Right lobe of liver (tissue), 4 donors: ENCODE results near the gene ATXN1.
A peak's percentile ranks its signal among the peaks of the same experiment; 100 is the strongest.

Source experiments
- CTCF ChIP-seq, 4 donors: fragments of 200-600 bp in 3 of 4; fragments of 450-650 bp in 1 of 4; IDR thresholded peaks; one replicate each; pipeline versions ENCODE4 v1.5.1 to v1.8.0; 2016 to 2022; ENCODE audit warnings: antibody characterized with exemption in 4 of 4, mild to moderate bottlenecking in 2 of 4
- POLR2A ChIP-seq: fragments of 450-650 bp; IDR thresholded peaks from one replicate; pipeline ENCODE4 v1.6.1; 2017; ENCODE audit warnings: antibody characterized with exemption, mild to moderate bottlenecking
- donor health status: DM: no; HTN: no; CAD: no.
- donor health status: DM: no; HTN: no; CAD: no.
- donor health status: DM: no; HTN: yes; CAD: no.

- TF ChIP-seq CTCF (IDR thresholded peaks at IDR 0.05) (peak in 1 of 4 donors; percentile 7), POLR2A (no peak)
These were observed 422.0 kb downstream of the ATXN1 start for GRCh38 chr6:16339265-16339587.
